Neural progenitor cell (in vitro differentiated cells): ENCODE measurements around the gene STARD9.

ENCODE experiments used
- CTCF ChIP-seq: fragments of 200-600 bp; sonication (generic); IDR thresholded peaks from 2 replicates; pipeline ENCODE4 v1.5.1; 2017; ENCODE audit warnings: antibody characterized with exemption, mild to moderate bottlenecking
- EZH2phosphoT487 ChIP-seq: fragments of 200-600 bp; sonication (generic); IDR thresholded peaks from 2 replicates; pipeline ENCODE4 v1.6.1; 2017; ENCODE audit warnings: antibody characterized with exemption

GRCh38 chr15:42681119-42681518 is 105.7 kb downstream of the STARD9 start:
- TF ChIP-seq CTCF (no peak), EZH2phosphoT487 (no peak)
